ENCODE data around the gene FHIT.

DNA sequence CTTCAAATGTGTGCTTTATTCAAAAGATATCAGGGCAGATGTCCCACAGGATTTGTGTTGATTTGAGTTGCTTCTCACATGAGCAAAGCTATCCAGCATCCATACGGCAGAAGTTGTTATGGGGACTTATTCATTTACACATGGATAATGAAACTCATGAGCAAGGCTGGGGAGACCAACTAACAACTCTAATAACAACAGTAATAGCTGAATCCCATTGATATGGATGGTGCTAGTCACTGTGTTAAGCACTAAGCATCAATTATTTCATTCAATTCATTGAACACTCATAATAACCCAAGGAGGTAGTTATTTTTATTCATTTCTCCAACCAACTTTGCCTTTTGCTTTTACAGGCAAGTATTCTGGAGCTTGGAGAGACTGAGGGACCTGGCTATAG, 1107.2 kb downstream of the FHIT start:
- TF ChIP-seq CTCF (IDR thresholded peaks at IDR 0.05) (no peak), POLR2A (IDR thresholded peaks at IDR 0.05) (no peak)
